Ovary (tissue), 9 donors: ENCODE results near the gene ASPDH. TPM values are rescaled to one million over a fixed set of nuclear protein-coding genes. Genes with fewer than 3 reads are reported as not detected.

Experiments used
- DNase-seq, 5 donors: peaks; one replicate each; pipeline ENCODE4 v3.0.0-alpha.2; 2019 to 2020
- H3K27ac ChIP-seq, 2 donors: fragments of 200-600 bp; one replicate each; pipeline versions ENCODE4 v1.5.1 to v1.8.0; 2019 to 2022
- H3K27me3 ChIP-seq: fragments of 200-600 bp; one replicate; pipeline ENCODE4 v1.8.0; 2022
- H3K36me3 ChIP-seq: fragments of 200-600 bp; sonication (generic); one replicate; pipeline ENCODE4 v1.5.1; 2019
- H3K4me1 ChIP-seq: one replicate; pipeline ENCODE4 v1.8.1; 2013; ENCODE audit warnings: mild to moderate bottlenecking, moderate library complexity; ENCODE audit not compliant: insufficient read depth
- H3K4me3 ChIP-seq: fragments of 200-600 bp; sonication (generic); one replicate; pipeline ENCODE4 v1.5.1; 2017
- H3K9me3 ChIP-seq, 2 donors: fragments of 200-600 bp in 1 of 2; sonication (generic) in 1 of 2; one replicate each; pipeline versions ENCODE4 v1.5.1 to v1.8.1; 2013 to 2019; ENCODE audit warnings: mild to moderate bottlenecking in 1 of 2, moderate library complexity in 1 of 2
- EP300 ChIP-seq: sonication (generic); formaldehyde crosslinking; IDR thresholded peaks from one replicate; pipeline ENCODE4 v1.6.1; 2017; ENCODE audit warnings: antibody characterized with exemption
- POLR2A ChIP-seq: fragments of 450-650 bp; IDR thresholded peaks from one replicate; pipeline ENCODE4 v1.6.1; 2017; ENCODE audit warnings: antibody characterized with exemption, mild to moderate bottlenecking, moderate library complexity
- WGBS, 3 donors: extraction: QIAGEN DNeasy Blood & Tissue Kit in 1 of 3; methylation state at CpG; one replicate each; pipeline versions ENCODE4 v1.1.5 to v1.1.7; 2013 to 2017; 5-methylcytosine and 5-hydroxymethylcytosine counted together
- intact Hi-C, 4 donors: fragments of 100-400 bp; cut with DNase I; formaldehyde crosslinking; loops; one replicate each; pipeline versions ENCODE4 v1.11.0 to v1.15.1; 2022 to 2023
- polyA plus RNA-seq, 2 donors: library from polyadenylated mRNA; stranded (reverse); fragments of 200-250 nt in 1 of 2; fragments of 350-450 nt in 1 of 2; fragmentation: Illumina TruSeq in 1 of 2; extraction: RNeasy Lipid Tissue Mini Kit (QIAGEN cat#74804) in 1 of 2; gene quantifications; one replicate each; pipeline ENCODE4 v1.2.3, GENCODE V29; 2013 to 2014
- total RNA-seq, 7 donors: library from RNA; depleted of rRNA in 2 of 7; stranded (reverse); fragments of >200 nt in 2 of 7; fragmentation: NEBNext Ultra II Directional in 3 of 7; extraction: Animal tissue kit (Norgen Biotek cat#: 25700) in 3 of 7; gene quantifications; one replicate each; pipeline versions ENCODE4 v1.1.0 to v1.2.4, GENCODE V29; 2016 to 2023
- TF ChIP-seq, protein P1 (sequence below), 3 donors: fragments of 450-650 bp in 2 of 3; fragments of 200-600 bp in 1 of 3; IDR thresholded peaks; one replicate each; pipeline versions ENCODE4 v1.5.1 to v1.8.0; 2016 to 2022; ENCODE audit warnings: antibody characterized with exemption in 3 of 3, mild to moderate bottlenecking in 1 of 3
- donor health status: DM: no; HTN: no; CAD: no; lungs with moderate emphysema.
- donor health status: DM: no; HTN: no; CAD: no.
- donor health status: Bipolar disorder and iron deficiency.
- donor health status: DM: yes; HTN: yes; CAD: no.
- donor health status: DM: no; HTN: no; CAD: no.
- donor health status: DM: yes; HTN: yes; CAD: no.

The ASPDH gene
- total and polyA plus RNA-seq, 9 donors, result not detected

DNA sequence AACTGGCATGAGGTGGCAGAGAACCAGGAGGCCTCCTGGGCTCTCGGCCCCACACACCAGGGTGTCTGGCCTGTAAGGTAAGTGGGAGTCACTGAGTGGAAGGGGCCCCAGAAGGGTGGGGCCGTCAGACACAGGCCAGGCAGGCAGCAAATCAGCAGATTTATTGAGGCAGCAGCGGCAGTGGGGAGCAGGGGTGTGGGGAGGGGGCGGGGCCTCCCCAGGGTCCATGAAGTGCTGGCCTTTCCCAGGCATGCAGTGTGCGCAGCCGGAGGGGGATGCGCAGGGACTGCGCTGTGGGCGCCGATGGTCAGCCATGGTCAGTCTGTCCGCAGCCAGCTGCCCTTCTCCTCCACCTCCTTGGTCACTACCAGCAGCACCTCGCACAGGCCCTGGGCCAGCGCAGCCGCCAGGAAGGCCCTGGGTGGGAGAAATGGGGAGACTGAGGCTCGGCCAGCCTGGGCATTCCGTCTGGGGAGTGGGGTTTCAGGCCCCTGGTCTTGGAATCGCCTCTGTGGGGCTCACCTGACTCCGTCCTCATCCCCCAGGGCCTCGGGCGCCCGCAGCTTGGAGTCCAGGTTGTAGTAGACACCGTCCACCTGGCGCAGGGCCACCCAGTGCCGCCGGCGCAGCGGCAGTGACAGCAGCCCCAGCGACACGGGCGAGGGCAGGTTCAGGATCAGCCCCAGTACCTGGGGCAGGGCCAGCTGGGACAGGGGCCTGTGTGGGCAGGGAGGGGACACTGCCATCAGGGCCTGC is 7.7 kb downstream of the ASPDH start:
- no peak for TF ChIP-seq POLR2A
- TF ChIP-seq EP300, result no peak
- Histone ChIP-seq H3K9me3 (no peaks in the 10 kb centered on the region), H3K4me1 (peaks cover 6% of the 10 kb centered on the region), H3K4me3 (no peak overlapping the region), H3K27me3 (no peaks in the 10 kb centered on the region), H3K36me3 (no peaks in the 10 kb centered on the region), H3K27ac (no peak overlapping the region)
- peak in 1 of 5 donors; percentile 40 for DNase-seq
- intact Hi-C loops, result no loop called here
- WGBS, 3 donors, result 87 to 91% (median 88%) methylated on average over 30 of the region's 30 CpGs

DNA sequence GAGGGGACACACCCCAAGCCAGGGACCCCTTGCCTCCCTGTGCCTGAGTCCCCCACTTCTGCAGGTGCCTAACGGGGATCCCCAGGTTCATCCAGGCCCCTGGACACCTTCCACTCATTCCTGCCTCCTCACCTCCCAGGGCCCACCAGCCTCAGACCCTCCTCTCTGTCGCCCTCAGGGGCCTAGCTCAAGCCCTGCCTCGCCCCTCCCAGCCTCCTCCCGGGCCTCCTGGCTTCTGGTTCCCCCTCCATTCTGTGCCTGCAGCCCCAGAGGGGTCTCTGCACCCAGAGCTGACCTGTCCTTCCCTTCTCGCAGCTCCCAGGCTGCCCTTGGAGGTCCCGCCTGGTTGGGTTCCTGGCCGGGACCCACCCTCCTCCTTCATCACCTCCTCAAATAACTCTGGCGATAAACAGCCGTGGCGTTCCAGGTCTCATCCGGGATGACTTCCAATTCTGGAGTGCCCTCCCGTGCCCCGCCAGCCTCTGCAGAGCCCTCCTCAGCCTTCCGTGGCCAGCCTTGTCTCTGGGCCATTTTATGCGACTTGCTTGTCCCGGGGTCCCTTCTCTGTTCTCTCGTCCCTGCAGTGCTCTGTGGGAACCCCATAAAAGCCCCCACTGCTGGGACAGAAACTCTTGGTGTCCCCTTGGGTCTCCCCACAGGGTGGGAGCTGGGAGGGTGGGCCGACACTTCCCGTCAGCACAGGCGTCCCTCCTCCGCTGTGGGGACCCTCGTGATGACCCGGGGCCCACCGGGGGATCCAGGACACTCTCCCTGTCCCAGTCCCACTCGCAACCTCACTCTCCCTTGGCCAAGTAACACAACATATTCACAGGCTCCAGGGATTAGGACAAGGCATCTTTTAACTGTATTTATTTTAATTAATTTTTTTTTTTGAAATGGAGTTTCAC is 11.9 kb downstream of the ASPDH start:
- no peaks in the 10 kb centered on the region for H3K9me3 ChIP-seq
- 56 to 64% (median 58%) methylated on average over 23 to 25 of the region's 25 CpGs for WGBS, 3 donors
- DNase-seq, result no peak
- H3K4me3 ChIP-seq, result no peak overlapping the region
- no peaks in the 10 kb centered on the region for H3K4me1 ChIP-seq
- intact Hi-C loops, result no loop called here
- no peak for TF ChIP-seq POLR2A
- TF ChIP-seq, protein P1, sequence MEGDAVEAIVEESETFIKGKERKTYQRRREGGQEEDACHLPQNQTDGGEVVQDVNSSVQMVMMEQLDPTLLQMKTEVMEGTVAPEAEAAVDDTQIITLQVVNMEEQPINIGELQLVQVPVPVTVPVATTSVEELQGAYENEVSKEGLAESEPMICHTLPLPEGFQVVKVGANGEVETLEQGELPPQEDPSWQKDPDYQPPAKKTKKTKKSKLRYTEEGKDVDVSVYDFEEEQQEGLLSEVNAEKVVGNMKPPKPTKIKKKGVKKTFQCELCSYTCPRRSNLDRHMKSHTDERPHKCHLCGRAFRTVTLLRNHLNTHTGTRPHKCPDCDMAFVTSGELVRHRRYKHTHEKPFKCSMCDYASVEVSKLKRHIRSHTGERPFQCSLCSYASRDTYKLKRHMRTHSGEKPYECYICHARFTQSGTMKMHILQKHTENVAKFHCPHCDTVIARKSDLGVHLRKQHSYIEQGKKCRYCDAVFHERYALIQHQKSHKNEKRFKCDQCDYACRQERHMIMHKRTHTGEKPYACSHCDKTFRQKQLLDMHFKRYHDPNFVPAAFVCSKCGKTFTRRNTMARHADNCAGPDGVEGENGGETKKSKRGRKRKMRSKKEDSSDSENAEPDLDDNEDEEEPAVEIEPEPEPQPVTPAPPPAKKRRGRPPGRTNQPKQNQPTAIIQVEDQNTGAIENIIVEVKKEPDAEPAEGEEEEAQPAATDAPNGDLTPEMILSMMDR (IDR thresholded peaks at IDR 0.05), result no peak
- no peak for TF ChIP-seq EP300
- H3K36me3 ChIP-seq, result no peaks in the 10 kb centered on the region
- H3K27me3 ChIP-seq, result no peaks in the 10 kb centered on the region
- no peak overlapping the region for H3K27ac ChIP-seq

DNA sequence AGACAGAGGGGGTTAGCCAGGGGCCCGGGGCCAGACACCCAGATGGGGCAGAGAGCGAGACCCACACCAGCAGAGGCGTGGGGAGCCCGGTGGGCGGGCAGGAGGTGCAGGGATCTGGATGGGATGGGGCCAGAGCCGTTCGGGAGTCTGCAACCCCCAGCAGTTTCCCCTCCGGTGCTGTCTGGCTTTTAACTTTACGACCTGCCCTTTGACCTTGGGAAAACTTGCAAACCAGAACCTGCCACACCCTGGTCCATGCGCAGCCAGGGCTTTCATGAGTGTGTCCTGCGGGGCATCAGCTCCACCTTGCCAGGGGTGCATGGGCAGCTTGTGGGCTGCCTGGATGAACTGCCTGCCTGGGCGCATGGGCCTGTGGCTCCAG is 12.5 kb downstream of the ASPDH start:
- H3K4me3 ChIP-seq, result no peak overlapping the region
- H3K27ac ChIP-seq, result no peak overlapping the region
- H3K4me1 ChIP-seq, result no peaks in the 10 kb centered on the region
- no peaks in the 10 kb centered on the region for H3K27me3 ChIP-seq
- H3K36me3 ChIP-seq, result no peaks in the 10 kb centered on the region
- WGBS, 3 donors, result 62 to 70% (median 66%) methylated on average over 12 of the region's 12 CpGs
- H3K9me3 ChIP-seq, result no peaks in the 10 kb centered on the region
- intact Hi-C loops, result no loop called here
- TF ChIP-seq POLR2A (no peak), EP300 (no peak)
- TF ChIP-seq, protein P1 (IDR thresholded peaks at IDR 0.05), result no peak
- DNase-seq, result no peak

DNA sequence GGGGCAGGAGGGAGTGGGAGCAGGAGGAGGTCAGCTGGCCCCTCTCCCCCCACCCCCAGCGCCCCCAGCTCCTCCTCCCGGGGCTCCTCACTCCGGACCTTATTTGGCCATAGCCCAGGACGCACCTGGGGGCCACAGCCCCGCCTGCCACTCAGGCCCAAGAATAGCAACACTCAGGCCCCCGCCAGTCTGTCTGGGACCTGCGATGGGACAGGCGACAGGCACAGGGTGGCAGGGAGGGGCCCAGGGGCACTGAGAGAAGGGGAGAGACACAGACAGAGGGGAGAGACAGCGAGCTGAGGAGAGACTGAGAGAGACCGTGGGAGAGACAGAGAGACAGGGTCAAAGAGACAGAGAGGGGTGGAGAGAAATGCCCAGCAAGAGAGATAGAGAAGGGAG is 13.0 kb downstream of the ASPDH start:
- Histone ChIP-seq H3K36me3 (no peaks in the 10 kb centered on the region), H3K27me3 (no peaks in the 10 kb centered on the region), H3K4me3 (no peak overlapping the region), H3K27ac (no peak overlapping the region), H3K4me1 (no peaks in the 10 kb centered on the region), H3K9me3 (no peaks in the 10 kb centered on the region)
- no peak for DNase-seq
- TF ChIP-seq POLR2A, result no peak
- TF ChIP-seq EP300, result no peak
- TF ChIP-seq, protein P1 (IDR thresholded peaks at IDR 0.05), result no peak
- intact Hi-C loops, result no loop called here
- 55 to 76% (median 63%) methylated on average over 8 to 10 of the region's 10 CpGs for WGBS, 3 donors
